H1 (cell line): ENCODE results near the gene STRN4.

Experiments
- CREB1 ChIP-seq: IDR thresholded peaks from 2 replicates; pipeline ENCODE4 v1.6.1; 2012; ENCODE audit warnings: inconsistent platforms
- CTCF ChIP-seq, 3 experiments: IDR thresholded peaks; 1 replicate in 2 of 3; 2 replicates in 1 of 3; pipeline versions ENCODE4 v1.5.1 to v1.6.1; 2011; ENCODE audit warnings: low read length in 3 of 3, mild to moderate bottlenecking in 3 of 3, inconsistent platforms in 2 of 3, low read depth in 1 of 3, moderate library complexity in 1 of 3; ENCODE audit not compliant: insufficient read depth in 1 of 3; ENCODE audit errors: control extremely low read depth in 1 of 3
- EGR1 ChIP-seq: IDR thresholded peaks from 2 replicates; pipeline ENCODE4 v1.6.1; 2011; ENCODE audit warnings: low read depth, low read length, borderline replicate concordance
- EZH2 ChIP-seq: fragments of 200-600 bp; sonication (generic); IDR thresholded peaks from 2 replicates; pipeline ENCODE4 v1.7.1; 2012; ENCODE audit warnings: low read depth, mild to moderate bottlenecking, moderate library complexity, low read length, inconsistent platforms; ENCODE audit not compliant: severe bottlenecking
- POLR2A ChIP-seq, 2 experiments: IDR thresholded peaks; 1 replicate in 1 of 2; 2 replicates in 1 of 2; pipeline ENCODE4 v1.6.1; 2011; ENCODE audit warnings: low read depth in 2 of 2, low read length in 2 of 2, mild to moderate bottlenecking in 2 of 2; ENCODE audit errors: control extremely low read depth in 1 of 2
- POLR2AphosphoS5 ChIP-seq: IDR thresholded peaks from 2 replicates; pipeline ENCODE4 v1.6.1; 2011; ENCODE audit warnings: low read depth, low read length
- RXRA ChIP-seq: IDR thresholded peaks from 2 replicates; pipeline ENCODE4 v1.6.1; 2011; ENCODE audit warnings: low read depth, mild to moderate bottlenecking, low read length, moderate library complexity; ENCODE audit not compliant: insufficient read depth
- SP2 ChIP-seq: IDR thresholded peaks from 2 replicates; pipeline ENCODE4 v1.6.1; 2012; ENCODE audit warnings: mild to moderate bottlenecking, low read length, inconsistent platforms
- SRF ChIP-seq: IDR thresholded peaks from 2 replicates; pipeline ENCODE4 v1.6.1; 2011; ENCODE audit warnings: mild to moderate bottlenecking, low read depth, low read length, moderate library complexity
- SUZ12 ChIP-seq: fragments of 200-600 bp; sonication (generic); IDR thresholded peaks from 2 replicates; pipeline ENCODE4 v1.6.1; 2012; ENCODE audit warnings: mild to moderate bottlenecking, inconsistent platforms, low read length, moderate library complexity, mixed read lengths
- ZNF274 ChIP-seq: IDR thresholded peaks from 2 replicates; pipeline ENCODE4 v1.7.0; 2012; ENCODE audit warnings: low read length, borderline replicate concordance; ENCODE audit errors: extremely low read depth

GRCh38 chr19:46789371-46789770 is 43.1 kb upstream of the STRN4 start:
- TF ChIP-seq POLR2A (IDR thresholded peaks at IDR 0.05; ENCODE audit: control extremely low read depth in 1 of 2, low read depth in 2 of 2, low read length in 2 of 2) (no peak), RXRA (no peak), CTCF (IDR thresholded peaks at IDR 0.05; ENCODE audit: control extremely low read depth in 1 of 3, insufficient read depth in 1 of 3, low read depth in 1 of 3, low read length in 3 of 3) (no peak), ZNF274 (no peak), POLR2AphosphoS5 (no peak), EZH2 (no peak), SUZ12 (no peak), CREB1 (no peak), SRF (no peak), EGR1 (no peak), SP2 (no peak)
